Calu3 (cell line): ENCODE measurements around the gene TSPAN5. TPM values are rescaled to one million over a fixed set of nuclear protein-coding genes. Genes with fewer than 3 reads are reported as not detected.

ENCODE experiments used
- BruUV-seq: library from RNA; stranded (reverse); fragments of 400-500 nt; replicated peaks from 2 replicates; lab custom pipeline; 2021; lab: Mats Ljungman, UMichigan
- CTCF ChIA-PET: fragments of 300-600 bp; sonication (Branson Sonifier 250); formaldehyde crosslinking; loops from one replicate; lab custom pipeline; 2022; ENCODE audit warnings: antibody characterized with exemption; lab: Charles Lee
- DNase-seq: peaks from one replicate; pipeline ENCODE4 v3.0.0; 2022
- H3K27ac Mint-ChIP-seq: one replicate; pipeline ENCODE4 v1.8.0; 2022; ENCODE audit warnings: mixed read lengths; ENCODE audit not compliant: unreplicated experiment
- H3K27me3 Mint-ChIP-seq: one replicate; pipeline ENCODE4 v1.8.0; 2022; ENCODE audit warnings: mixed read lengths; ENCODE audit not compliant: unreplicated experiment
- H3K36me3 Mint-ChIP-seq: one replicate; pipeline ENCODE4 v1.8.0; 2022; ENCODE audit warnings: mild to moderate bottlenecking, moderate library complexity, mixed read lengths; ENCODE audit not compliant: insufficient read depth, unreplicated experiment
- H3K4me1 Mint-ChIP-seq: one replicate; pipeline ENCODE4 v1.8.0; 2022; ENCODE audit warnings: mild to moderate bottlenecking, low read depth, mixed read lengths; ENCODE audit not compliant: unreplicated experiment
- H3K4me3 Mint-ChIP-seq: one replicate; pipeline ENCODE4 v1.8.0; 2022; ENCODE audit warnings: mild to moderate bottlenecking, low read depth, moderate library complexity, mixed read lengths; ENCODE audit not compliant: unreplicated experiment
- H3K9me3 Mint-ChIP-seq: one replicate; pipeline ENCODE4 v1.8.0; 2022; ENCODE audit warnings: low read depth, mixed read lengths; ENCODE audit not compliant: unreplicated experiment
- intact Hi-C: fragments of 100-400 bp; cut with micrococcal nuclease; formaldehyde crosslinking; loops from one replicate; pipeline ENCODE4 v1.10.0; 2022; ENCODE audit not compliant: unreplicated experiment
- total RNA-seq: library from RNA; stranded (reverse); gene quantifications from 2 replicates; pipeline ENCODE4 v1.2.3, GENCODE V29; 2022
- TF ChIP-seq, protein P1 (sequence below): fragments of 200-600 bp; IDR thresholded peaks from one replicate; pipeline ENCODE4 v1.8.0; 2022; ENCODE audit warnings: antibody characterized with exemption; ENCODE audit not compliant: unreplicated experiment

The TSPAN5 gene
- total RNA-seq, 1 experiment from 2014 or later = 4.8 TPM

DNA sequence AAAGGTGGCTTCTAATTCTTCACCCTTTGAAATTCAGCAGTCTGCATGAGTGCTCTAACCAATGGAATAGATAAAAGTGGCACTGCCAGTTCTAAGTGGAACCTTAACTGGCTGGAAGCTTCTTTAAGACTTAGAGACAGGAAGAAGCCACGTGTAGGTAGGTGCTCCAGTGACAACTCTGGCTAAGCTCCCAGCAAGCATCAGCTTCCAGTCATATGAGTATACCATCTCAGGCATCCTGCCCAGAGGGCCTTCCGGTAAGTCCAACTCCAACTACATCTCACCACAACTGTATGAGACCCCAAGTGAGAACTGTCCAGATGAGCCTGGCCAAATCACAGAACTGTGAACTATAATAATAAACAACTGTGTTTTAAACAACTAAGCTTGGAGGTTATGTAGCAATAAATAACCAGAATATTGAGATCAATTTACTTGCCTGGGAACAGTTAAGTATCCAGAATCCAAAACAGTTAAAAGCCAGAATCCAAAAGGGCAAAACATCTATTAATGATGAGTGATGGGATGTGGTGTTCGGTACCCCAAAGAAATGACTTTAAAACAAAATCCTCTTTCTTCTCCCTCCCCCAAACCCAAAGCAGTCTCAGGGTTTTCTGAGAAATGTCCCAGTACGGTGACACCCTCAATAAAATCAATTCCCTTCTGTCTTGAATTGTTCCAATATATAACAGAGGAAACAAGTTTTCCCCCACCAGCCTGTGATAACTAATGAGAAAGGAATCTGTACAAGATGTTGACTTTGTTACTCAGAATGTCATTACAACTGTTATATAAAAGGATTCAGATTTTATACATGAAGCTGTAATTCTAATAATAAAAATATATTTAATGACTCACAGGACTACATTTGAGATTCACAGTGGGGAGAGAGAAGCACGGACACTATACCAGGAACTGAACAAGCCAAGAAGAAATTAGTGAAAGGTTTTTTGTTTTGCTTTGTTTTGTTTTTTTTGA is 4.2 kb downstream of the TSPAN5 start:
- no TSS peak for BruUV-seq
- DNase-seq = no peak
- Mint-ChIP-seq H3K27me3 (peaks cover 10% of the 10 kb centered on the region), H3K27ac (no peak overlapping the region), H3K36me3 (peaks cover 17% of the 10 kb centered on the region), H3K9me3 (peaks cover 8% of the 10 kb centered on the region), H3K4me1 (peaks cover 39% of the 10 kb centered on the region), H3K4me3 (no peak overlapping the region)
- TF ChIP-seq, protein P1, sequence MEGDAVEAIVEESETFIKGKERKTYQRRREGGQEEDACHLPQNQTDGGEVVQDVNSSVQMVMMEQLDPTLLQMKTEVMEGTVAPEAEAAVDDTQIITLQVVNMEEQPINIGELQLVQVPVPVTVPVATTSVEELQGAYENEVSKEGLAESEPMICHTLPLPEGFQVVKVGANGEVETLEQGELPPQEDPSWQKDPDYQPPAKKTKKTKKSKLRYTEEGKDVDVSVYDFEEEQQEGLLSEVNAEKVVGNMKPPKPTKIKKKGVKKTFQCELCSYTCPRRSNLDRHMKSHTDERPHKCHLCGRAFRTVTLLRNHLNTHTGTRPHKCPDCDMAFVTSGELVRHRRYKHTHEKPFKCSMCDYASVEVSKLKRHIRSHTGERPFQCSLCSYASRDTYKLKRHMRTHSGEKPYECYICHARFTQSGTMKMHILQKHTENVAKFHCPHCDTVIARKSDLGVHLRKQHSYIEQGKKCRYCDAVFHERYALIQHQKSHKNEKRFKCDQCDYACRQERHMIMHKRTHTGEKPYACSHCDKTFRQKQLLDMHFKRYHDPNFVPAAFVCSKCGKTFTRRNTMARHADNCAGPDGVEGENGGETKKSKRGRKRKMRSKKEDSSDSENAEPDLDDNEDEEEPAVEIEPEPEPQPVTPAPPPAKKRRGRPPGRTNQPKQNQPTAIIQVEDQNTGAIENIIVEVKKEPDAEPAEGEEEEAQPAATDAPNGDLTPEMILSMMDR = no peak
- intact Hi-C loops = loop anchor here (10.0 kb wide), 1 partner anchor 281 kb away; no protein-coding TSS in a partner anchor
- CTCF ChIA-PET = no interaction called here

DNA sequence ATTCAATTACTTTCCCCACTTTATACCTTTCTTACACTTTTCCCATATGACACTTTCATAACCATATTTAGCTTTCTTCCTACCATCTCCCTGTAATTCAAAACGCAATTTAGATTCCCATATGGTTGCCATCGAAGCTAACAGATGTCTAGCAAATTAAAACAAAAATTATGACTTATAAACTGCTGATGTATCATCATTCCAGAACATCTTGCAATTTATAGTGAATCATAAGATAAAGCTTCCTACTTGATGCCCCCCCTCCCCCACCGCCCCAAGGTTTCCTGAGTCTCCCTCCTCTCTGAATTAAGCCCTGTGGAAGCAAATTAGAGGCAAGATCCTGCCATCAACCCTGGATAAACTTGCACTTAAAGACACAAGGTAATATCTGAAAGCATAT is 5.4 kb downstream of the TSPAN5 start:
- Mint-ChIP-seq H3K27me3 (peaks cover 10% of the 10 kb centered on the region), H3K4me3 (no peak overlapping the region), H3K4me1 (peaks cover 31% of the 10 kb centered on the region), H3K27ac (no peak overlapping the region), H3K9me3 (peaks cover 8% of the 10 kb centered on the region), H3K36me3 (peaks cover 6% of the 10 kb centered on the region)
- TF ChIP-seq, protein P1 = no peak
- no peak for DNase-seq
- intact Hi-C loops = loop anchor here (10.0 kb wide), 1 partner anchor 282 kb away; no protein-coding TSS in a partner anchor
- no TSS peak for BruUV-seq
- CTCF ChIA-PET = no interaction called here

DNA sequence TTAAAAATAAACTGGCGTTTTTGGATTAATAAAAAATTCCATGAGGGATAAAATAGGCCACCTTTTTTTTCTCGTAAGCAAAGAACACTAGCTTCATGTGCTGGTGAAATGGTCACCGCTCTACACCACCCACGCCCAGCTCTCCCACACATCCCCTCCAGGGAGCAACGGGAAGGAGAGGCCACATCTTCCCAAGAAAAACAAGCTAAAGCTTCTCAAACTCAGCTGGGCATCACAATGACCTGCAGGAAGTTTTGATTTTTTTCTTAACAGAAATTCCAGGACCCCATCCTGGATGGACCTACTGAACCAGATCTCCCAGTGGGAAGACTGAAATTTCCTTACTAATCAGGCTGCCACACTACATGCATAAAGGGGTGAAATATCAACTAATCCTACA is 9.8 kb downstream of the TSPAN5 start:
- Mint-ChIP-seq H3K9me3 (peaks cover 8% of the 10 kb centered on the region), H3K27ac (no peak overlapping the region), H3K4me1 (no peaks in the 10 kb centered on the region), H3K4me3 (no peak overlapping the region), H3K36me3 (no peaks in the 10 kb centered on the region), H3K27me3 (no peaks in the 10 kb centered on the region)
- TF ChIP-seq, protein P1 = no peak
- DNase-seq = no peak
- CTCF ChIA-PET = interaction anchor here (0.6 kb wide), 1 partner anchor 73 kb away, joined by 3 read pairs; no protein-coding TSS in a partner anchor
- no TSS peak for BruUV-seq
- intact Hi-C loops = no loop called here

DNA sequence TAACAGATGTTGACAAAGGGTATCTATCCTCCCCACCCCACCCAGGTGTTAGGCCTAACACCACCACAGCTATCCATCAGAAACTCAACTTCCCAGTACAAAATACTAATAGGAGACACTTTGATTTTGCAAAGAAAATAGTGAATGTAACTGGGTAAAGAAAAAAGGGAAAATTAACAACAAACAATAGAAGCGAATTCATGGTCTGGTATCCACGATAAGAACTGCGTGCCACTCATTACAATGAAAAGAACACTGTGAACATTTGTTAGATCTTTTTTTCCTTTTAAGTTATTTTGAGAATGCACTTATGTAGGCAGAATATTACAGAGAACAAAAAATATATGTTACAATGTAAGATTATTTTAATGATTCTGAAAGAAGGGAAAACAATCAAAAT is 12.0 kb downstream of the TSPAN5 start:
- DNase-seq = no peak
- no peaks in the 10 kb centered on the region for H3K4me1 Mint-ChIP-seq
- no peak overlapping the region for H3K4me3 Mint-ChIP-seq
- no peak overlapping the region for H3K27ac Mint-ChIP-seq
- TF ChIP-seq, protein P1 = no peak
- BruUV-seq = no TSS peak
- intact Hi-C loops = no loop called here
- CTCF ChIA-PET = no interaction called here
- H3K9me3 Mint-ChIP-seq = peaks cover 8% of the 10 kb centered on the region
- H3K27me3 Mint-ChIP-seq = no peaks in the 10 kb centered on the region
- H3K36me3 Mint-ChIP-seq = peaks cover 3% of the 10 kb centered on the region
